ENCODE data around the gene MMP21. TPM values are rescaled to one million over a fixed set of nuclear protein-coding genes. Genes with fewer than 3 reads are reported as not detected.

Gene MMP21
- polyA plus RNA-seq (2013, experiment 1 of 2; ENCODE audit: insufficient read length), result not detected
- not detected for polyA plus RNA-seq (2013, experiment 2 of 2; ENCODE audit: insufficient read length)

- no peak for DNase-seq
These were observed at the start of gene MMP21 for GRCh38 chr10:125775491-125776106. MMP21 (minus strand) TSS chr10:125775821; CDS start chr10:125775821, 0 bp downstream.

- DNase-seq, result peak; percentile 41
These were observed 49.1 kb upstream of the MMP21 start for GRCh38 chr10:125824736-125825135.

GRCh38 chr10:125823663-125824251 lies 48.1 kb upstream of the MMP21 start:
- peak; percentile 5 for DNase-seq

- DNase-seq, result peak; percentile 85
These were observed 47.4 kb upstream of the MMP21 start, which contains the start of the genes BCCIP and UROS for GRCh38 chr10:125822878-125823662. BCCIP (plus strand) TSS chr10:125823546; CDS start chr10:125823558, 12 bp downstream. UROS (minus strand) TSS chr10:125823258; CDS start chr10:125816499, 6,759 bp downstream.

GRCh38 chr10:125820701-125821100 lies 45.1 kb upstream of the MMP21 start:
- no peak for DNase-seq

GRCh38 chr10:125817337-125817946 lies 41.8 kb upstream of the MMP21 start:
- DNase-seq, result no peak

- DNase-seq, result no peak
These were observed 40.9 kb upstream of the MMP21 start for GRCh38 chr10:125816548-125816947.

- no peak for DNase-seq
These were observed 40.1 kb upstream of the MMP21 start for GRCh38 chr10:125815764-125816163.

- DNase-seq, result peak; percentile 50
These were observed 36.6 kb upstream of the MMP21 start for GRCh38 chr10:125812128-125812750.

- DNase-seq, result peak; percentile 29
These were observed 35.6 kb upstream of the MMP21 start for GRCh38 chr10:125811251-125811650.

GRCh38 chr10:125808047-125808446 lies 32.4 kb upstream of the MMP21 start:
- no peak for DNase-seq

- no peak for DNase-seq
These were observed 27.1 kb upstream of the MMP21 start for GRCh38 chr10:125802739-125803138.

GRCh38 chr10:125802131-125802530 lies 26.5 kb upstream of the MMP21 start:
- DNase-seq, result no peak

- DNase-seq, result no peak
These were observed 26.0 kb upstream of the MMP21 start for GRCh38 chr10:125801574-125801973.

- peak; percentile 6 for DNase-seq
These were observed 24.0 kb upstream of the MMP21 start for GRCh38 chr10:125799451-125800182.

- no peak for DNase-seq
These were observed 22.5 kb upstream of the MMP21 start for GRCh38 chr10:125797994-125798662.

GRCh38 chr10:125797424-125797823 lies 21.8 kb upstream of the MMP21 start:
- no peak for DNase-seq

GRCh38 chr10:125795637-125796190 lies 20.1 kb upstream of the MMP21 start:
- DNase-seq, result no peak

- no peak for DNase-seq
These were observed 19.5 kb upstream of the MMP21 start for GRCh38 chr10:125795128-125795527.

All from fibroblast of skin of back (primary cell).